RCC 7860 (cell line): ENCODE results near the gene RIOK3.
"Not testable (repeated sequence)": the region's sequence is repeated elsewhere in the genome, so short reads cannot be mapped to it uniquely, and the experiment has no call there.

Experiments used
- DNase-seq: peaks from one replicate; pipeline ENCODE4 v3.0.0-alpha.2; 2015; ENCODE audit warnings: low spot score
- FAIRE-seq: peaks from 2 replicates; lab custom pipeline; 2012; peaks lifted over from hg19 to GRCh38; lab: Jason Lieb, UNC

Gene RIOK3, protein sequence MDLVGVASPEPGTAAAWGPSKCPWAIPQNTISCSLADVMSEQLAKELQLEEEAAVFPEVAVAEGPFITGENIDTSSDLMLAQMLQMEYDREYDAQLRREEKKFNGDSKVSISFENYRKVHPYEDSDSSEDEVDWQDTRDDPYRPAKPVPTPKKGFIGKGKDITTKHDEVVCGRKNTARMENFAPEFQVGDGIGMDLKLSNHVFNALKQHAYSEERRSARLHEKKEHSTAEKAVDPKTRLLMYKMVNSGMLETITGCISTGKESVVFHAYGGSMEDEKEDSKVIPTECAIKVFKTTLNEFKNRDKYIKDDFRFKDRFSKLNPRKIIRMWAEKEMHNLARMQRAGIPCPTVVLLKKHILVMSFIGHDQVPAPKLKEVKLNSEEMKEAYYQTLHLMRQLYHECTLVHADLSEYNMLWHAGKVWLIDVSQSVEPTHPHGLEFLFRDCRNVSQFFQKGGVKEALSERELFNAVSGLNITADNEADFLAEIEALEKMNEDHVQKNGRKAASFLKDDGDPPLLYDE

DNA sequence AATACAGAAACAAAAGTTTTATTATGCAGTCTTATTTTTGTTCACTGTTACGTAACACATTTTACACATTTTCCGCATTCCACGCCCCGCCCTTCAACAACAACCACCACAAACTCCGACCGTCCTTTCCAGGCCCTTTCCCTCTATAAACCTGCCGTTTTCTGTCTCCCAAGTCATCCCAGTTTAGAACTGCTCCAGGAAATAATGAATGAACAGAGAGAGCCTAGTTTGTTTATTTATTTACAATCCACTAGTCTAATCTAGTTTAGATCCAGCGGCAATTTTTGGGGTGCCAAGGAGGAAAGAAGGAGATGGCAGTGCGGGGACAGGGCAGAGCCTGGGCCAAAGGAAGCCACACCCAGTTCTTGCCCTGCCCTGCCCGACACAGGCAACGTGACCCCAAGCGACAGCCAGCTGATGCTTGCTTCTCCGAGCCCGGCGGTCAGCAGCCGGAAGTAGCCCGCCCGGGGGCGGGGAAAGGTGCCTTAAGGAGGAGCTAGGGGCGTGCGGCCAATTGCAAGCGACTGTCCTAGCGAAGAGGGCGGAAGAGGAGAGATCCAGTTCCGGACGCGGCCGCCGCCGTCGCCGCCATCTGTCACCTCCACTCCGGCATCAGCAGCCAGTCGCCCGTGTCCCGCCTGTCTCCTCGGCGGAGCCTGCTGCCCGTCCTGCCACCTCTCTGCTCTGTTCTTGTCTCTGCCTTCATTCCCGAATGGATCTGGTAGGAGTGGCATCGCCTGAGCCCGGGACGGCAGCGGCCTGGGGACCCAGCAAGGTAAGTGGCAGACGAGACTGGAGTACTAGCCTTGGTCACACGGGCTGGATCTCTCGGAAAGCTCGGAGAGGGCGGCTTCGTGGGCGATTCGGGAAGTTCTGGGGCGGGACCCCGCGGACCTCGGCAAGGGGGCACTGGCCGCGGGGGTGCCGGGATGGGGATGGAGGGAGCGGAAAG lies at the start of gene RIOK3:
TSS of gene RIOK3 (plus strand) at position 560 of the 952 bp plus-strand sequence. CDS start at position 713, 153 bp downstream.
- FAIRE-seq = peak; percentile 80
- peak; percentile 88 for DNase-seq

DNA sequence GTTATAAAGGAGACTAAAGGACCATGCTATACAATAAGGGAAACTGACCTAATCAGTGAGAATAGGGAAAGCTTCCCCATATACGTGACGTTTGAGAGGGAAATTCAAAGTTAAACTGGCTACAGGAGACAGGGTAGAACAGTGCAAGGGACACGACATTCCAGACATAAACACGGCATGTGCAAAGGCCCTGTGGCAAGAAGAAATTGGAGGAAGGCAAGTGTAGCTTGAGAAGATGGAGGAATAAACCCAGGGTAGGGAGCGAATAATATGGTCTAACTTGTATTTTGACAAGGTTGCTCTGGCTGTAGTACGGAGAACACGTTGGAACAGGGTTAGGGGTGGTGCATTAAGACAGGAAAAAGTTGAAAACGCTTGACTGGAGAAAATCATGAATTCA lies 49.8 kb upstream of the RIOK3 start:
- DNase-seq = no peak
- FAIRE-seq = no peak

DNA sequence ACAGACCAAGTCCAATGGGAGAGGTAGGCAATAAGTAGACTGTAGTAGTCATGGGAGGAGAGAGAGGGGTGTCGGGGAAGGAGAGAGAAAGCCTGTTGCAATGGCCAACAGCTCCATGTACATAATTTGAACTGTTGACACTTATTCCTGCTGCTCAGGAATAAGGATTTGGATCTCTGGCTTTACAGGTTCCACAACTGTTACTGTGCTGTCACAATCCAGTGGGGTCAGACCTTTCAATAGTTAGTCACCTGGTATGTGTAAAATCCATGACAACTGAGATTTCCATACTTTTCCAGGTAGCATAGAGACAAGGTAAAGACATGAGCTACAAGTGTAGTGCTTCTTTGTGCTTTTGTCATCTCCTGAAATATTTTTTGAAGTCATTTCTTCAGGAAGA lies 47.5 kb upstream of the RIOK3 start:
- no peak for DNase-seq
- no peak for FAIRE-seq

DNA sequence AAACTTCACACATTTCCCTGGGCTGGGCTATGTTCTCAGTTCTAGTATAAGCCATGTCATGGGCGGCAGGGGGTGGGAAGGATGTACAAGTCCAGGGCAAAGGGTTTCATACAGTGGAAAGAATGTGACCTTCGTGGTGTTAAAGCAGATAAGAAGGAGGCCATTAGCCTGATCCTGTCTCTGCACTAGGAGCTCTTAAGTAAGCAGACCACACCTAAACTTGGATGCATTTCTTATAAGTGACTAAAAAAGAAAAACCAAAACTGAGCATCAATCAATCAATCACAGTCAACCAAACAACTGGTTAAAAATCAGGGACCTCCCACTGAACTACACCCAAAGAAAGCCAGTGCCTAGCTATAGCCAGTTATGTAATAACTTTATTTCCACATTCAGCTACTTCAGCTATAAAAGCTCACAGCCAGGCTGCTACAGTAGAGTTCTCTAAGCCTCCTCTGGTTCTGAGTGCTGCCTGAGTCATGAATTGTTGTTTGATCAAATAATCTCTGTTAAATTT lies 46.8 kb upstream of the RIOK3 start:
- FAIRE-seq = no peak
- peak; percentile 9 for DNase-seq

DNA sequence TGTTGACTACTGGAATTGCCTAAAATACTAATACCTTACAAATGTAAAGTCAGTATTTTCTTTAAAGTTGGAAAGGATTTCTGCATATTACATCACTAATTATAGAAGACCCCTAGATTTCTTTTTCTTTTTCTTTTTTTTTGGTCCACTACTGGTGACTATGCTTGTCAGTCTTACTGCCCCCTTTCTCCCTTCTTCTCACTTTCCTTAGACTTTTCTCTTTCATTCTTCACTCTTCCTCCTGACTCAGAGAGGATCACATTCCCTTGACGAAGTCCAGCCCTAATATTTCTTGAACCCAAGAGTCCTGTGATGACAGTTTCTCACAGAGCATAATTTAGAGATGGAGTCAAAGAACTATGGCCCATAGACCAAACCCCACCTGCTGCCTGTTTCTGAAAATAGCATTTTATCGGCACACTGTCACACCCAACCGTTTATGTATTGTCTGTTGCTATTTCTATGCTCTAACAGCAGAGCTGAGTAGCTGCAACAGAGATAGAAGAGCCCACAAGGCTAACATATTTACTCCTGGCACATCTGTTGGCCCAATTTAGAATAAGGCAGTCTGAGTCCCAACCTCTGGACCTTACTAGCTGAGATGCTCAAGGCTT lies 40.6 kb upstream of the RIOK3 start:
- FAIRE-seq (no peak), DNase-seq (no peak)

DNA sequence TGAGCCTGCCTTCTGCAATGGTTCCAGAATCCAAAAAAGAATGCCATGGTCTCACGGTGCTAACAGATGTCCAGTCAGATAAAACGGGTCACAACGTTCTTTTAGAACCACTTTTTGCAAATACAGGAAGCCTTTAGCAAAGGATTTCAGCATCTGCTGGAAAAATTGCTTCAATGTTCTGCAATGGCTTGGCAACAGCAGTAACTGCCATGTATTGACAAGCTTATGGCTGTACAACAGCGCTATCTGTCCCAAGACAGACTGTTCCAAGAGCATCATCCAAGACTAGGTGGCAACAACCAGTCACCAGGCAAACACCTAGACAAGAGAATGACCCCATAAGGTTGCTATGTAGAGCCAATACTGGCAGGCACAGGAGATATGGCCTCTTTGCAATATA lies 37.6 kb upstream of the RIOK3 start:
- no peak for FAIRE-seq
- DNase-seq = no peak

DNA sequence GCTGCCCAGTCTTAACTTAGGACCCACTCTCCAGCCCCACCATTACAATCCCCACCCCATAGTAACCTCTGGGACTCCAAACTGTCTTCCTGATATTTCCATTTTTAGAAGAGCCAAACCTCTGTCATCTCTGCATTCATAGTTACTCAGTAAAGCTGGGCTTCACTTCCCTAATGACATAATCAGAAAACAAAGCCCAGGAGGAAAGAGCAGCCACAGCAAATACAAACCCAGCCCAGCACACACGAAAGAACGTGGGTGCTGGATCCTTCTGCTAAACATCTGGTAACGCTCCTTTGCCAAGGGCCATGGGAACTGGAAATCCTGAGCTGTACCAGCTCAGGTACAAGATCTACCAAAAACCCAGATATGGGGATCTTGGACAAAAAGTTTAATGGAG lies 36.8 kb upstream of the RIOK3 start:
- DNase-seq (no peak), FAIRE-seq (no peak)

DNA sequence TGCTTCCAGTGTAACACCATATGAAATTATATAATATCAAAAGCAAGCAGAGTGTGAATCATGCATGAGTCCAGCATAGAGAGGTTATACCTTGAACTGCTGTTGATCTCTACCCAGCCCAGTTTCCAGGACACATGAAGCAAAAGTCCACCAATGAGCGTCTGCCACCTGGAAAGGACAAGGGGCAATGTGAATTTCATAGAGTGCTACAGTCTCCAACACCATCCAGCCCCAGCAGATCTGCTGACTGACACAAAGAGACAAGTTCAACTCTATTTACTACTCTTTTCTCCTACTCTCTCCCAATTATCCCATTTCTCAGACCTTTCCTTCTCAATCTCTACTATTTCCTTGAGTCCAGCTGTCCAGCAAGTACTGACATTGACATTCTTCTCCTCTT lies 31.8 kb upstream of the RIOK3 start:
- DNase-seq (no peak), FAIRE-seq (no peak)

DNA sequence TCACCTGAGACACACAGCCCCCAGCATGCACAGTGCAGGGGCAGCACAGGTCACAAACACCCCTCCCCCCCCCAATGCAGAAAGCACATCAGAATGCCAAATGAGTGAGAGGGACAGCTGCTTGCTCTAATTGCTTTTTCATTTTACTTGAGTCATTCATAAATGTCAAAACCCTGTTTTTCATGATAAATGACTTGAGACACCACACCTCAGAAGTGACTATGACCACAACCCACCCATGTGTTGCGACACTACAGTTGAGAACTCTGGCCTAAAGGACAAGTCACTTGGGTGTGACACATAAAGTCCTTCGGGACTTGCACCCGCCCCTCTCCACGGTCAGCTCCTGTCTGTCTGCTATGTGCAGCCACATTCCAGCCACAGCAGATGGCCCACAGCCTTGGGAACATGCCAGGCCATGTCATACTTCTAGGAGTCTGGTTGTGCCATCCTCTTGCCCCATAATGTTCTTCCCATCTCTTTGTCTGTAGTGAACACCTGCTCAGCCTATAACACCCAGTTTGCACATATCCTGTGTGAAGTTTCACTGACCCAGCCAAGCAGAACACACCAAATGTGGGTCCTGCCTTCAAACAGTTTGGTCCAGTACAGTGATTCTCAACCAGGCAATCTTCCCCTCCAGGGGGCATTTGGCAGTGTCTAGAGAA lies 30.2 kb upstream of the RIOK3 start:
- FAIRE-seq = peak; percentile 84
- DNase-seq = peak; percentile 94

DNA sequence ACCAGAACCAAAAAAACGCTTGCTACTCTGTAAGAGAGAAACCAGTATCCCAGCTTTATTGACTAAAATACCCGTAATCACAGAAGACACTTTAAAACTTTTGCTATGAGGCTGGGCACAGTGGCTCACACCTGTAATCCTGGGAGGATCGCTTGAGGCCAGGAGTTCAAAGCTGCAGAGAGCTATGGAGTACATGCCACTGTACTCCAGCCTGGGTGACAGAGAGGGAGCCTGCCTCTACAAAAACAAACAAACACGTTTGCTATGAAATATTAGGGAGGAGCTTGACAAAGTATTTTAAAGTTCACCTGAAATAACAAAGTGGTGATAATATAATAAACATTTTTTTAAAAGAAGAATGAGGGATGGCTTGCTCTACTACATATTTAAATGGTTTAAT lies 28.5 kb upstream of the RIOK3 start:
- FAIRE-seq (no peak), DNase-seq (no peak)

DNA sequence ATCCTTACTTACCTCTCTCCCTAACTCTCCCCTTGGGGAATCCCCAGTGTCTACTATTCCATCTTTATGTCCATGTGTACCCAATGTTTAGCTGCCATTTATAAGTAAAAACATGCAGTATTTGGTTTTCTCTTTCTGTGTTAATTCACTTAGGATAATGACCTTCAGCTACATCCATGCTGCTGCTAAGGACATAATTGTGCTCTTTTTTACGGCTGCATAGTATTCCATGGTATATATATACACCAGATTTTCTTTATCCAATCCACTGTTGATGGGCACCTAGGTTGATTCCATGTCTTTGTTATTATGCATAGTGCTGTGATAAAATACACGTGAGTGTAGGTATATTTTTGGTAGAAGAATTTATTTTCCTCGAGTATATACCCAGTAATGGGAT lies 24.3 kb upstream of the RIOK3 start:
- FAIRE-seq (no peak), DNase-seq (no peak)

DNA sequence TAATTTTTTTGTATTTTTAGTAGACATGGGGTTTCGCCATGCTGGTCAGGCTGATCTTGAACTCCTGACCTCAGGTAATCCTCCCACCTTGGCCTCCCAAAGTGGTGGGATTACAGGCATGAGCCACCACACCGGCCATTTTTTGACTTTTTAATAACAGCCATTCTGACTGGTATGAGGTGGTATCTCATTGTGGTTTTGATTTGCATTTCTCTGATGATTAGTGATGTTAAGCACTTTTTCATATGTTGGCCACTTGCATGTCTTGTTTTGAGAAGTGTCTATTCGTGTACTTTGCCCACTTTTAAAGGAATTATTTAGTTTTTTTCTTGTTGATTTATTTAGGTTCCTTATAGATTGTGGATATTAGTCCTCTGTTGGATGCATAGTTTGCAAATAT lies 23.5 kb upstream of the RIOK3 start:
- FAIRE-seq, DNase-seq: not testable (repeated sequence)

DNA sequence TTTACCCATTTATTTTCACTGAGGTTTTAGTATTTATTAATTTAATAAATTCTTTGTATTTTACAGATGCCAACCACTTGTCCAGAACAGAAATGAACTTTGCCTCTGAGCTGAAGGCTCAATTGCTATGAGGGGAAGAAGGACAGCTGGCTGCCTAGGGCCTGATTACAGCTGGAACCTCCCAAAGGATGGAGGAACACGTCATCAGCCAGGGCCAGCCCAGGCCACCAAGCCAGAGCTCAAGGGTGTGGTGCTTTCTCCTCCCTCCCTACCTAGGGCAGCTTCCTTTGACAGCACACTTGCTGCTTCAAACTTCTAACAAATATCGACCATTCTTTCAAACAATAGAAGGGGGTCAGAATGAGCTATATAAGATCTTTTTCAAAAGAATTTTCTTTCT lies 19.7 kb upstream of the RIOK3 start:
- FAIRE-seq (no peak), DNase-seq (no peak)

DNA sequence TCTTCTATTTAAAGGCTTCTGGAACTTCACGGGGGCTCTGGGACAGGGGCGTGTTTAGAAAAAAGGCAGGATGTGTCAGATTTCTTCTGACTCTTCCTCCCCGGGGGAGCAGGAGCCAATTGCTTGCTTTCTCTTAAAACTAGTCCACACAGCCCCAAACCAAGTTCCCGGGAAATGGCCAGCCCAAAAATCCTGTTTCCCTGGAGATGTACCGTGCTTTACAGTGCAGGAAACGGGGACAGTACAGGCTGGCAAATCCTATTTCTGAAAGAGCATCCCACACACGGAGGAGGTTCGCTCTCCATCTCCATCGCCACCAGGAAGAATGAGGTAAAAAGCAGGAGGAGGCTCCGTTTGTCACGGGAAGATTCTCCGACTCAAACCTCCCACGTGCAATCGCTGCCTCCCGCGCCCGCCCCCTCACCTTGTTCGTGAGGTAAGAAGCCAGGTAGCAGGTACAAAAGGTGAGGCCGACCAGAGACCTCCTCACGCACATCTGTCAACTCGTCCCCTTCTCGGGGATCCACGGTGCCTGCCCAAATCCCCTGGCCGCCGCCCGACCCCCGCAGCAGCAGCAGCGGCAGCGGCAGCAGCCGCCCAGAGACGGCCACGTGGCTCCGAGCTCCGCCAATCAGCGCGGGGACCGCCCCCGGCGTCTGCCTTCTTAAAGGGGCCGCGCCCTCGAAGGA lies 15.6 kb upstream of the RIOK3 start:
- no peak for FAIRE-seq
- peak; percentile 25 for DNase-seq

DNA sequence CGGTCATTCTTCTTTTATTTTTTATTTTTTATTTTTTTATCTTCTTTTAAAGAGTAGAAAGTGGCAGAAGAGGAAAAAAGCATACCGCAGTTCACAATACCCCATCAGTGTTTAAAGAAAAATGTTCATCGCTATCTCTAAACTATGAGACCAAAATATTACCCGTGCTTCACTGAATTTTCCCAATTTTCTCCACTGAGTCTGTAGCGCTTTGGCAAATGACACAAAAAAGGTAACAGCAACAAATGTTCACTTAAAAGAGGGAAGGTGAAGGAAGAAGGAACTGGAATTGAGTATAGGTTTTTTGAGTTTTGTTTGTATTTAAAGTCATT lies 15.1 kb upstream of the RIOK3 start:
- no peak for FAIRE-seq
- DNase-seq = no peak

DNA sequence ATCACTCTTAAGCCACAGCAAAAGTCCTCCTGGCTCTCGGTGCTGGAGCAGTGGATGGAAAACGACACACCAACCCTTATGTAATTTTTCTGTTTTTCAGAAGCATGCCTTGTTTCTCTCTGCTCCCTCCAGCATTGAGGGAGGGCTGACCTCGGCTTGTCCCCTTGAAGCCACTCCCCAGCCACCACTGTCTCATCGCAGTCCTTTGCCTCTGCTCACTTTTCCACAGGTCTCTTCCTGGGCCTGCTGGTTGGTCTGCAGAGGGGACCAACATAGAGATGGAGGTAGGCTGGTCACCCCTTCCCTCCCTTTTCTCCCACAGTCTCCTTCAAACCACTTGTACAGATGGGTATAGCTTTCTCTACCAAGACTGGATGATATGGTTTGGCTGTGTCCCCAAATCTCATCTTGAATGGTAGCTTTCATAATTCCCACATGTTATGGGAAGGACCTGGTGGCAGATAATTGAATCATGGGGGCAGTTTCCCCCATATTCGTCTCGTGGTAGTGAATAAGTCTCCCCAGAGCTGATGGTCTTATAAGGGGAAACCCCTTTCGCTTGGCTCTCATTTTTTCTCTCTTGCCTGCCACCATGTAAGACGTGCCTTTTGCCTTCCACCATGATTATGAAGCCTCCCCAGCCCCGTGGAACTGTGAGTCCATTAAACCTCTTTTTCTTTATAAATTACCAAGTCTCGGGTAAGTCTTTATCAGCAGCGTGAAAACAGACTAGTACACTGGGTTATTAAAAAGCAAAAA lies 14.3 kb upstream of the RIOK3 start:
- DNase-seq = no peak
- FAIRE-seq = no peak

DNA sequence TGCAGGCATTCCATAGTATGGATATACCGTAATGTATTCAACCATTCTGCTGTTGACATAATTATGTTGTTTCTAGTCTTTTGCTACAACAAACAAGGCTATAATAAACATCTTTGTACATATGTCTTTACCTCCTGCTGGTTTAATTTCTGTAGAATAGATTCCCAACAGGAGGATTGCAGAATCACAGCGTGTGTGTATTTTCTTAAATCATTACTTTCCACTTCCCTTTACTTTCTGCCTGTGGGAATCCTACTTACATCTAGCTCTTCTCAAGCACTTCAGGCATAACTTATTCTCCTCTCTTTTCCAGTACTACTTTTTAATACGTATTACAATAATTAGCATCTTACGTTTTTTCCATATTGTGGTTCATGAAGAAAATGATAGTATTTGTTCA lies 13.0 kb upstream of the RIOK3 start:
- FAIRE-seq (no peak), DNase-seq (no peak)

DNA sequence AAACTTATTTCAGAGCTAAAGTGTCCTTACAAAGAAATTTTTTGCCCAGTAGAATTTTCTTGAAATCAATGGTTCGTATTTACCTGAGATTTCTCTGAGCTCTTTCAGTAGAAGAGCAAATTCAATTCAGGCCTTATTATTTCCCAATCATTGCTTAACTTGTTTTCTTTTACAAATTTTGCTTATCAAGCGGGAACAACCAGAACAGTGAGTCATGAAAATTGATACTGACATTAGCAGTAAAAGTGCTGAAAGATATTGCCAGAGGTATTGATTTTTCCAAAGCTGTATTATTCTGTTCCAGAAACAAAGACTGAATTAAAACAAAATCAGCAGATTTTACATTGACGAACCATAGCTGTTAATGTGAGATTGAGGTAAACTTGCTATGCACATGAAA lies 10.1 kb upstream of the RIOK3 start:
- DNase-seq (no peak), FAIRE-seq (no peak)

DNA sequence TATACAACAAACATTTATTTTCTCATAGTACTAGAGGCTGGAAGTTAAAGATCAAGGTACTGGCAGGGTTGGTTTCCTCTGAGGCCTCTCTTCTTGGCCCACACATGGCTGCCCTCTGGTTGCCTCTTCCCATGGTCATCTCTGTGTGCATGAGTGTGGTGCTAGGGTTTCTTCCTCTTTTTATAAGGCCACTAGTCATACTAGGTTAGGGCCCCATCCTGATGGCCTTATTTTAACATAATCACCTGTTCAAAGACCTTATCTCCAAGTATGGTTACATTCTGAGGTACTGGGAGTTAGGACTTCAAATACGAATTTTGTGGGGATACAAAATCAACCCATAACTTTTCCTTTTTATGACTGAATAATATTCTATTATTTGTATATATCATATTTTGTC lies 4.8 kb upstream of the RIOK3 start:
- FAIRE-seq (no peak), DNase-seq (no peak)
